Activated CD4-positive, alpha-beta T cell treated with anti-CD3 and anti-CD28 coated beads, Interleukin-2, amount 10 ng/mL, durations not matched to agents 24 days and 14 days (primary cell): ENCODE results near the gene IVD. TPM values are rescaled to one million over a fixed set of nuclear protein-coding genes. Genes with fewer than 3 reads are reported as not detected.

ENCODE experiments used
- DNase-seq: peaks from one replicate; pipeline ENCODE4 v3.0.0; 2022
- H3K27ac Mint-ChIP-seq: one replicate; pipeline ENCODE4 v1.8.0; 2022; ENCODE audit warnings: mild to moderate bottlenecking, mixed read lengths
- H3K27me3 Mint-ChIP-seq: one replicate; pipeline ENCODE4 v1.8.0; 2022; ENCODE audit warnings: mixed read lengths
- H3K36me3 Mint-ChIP-seq: one replicate; pipeline ENCODE4 v1.8.0; 2022; ENCODE audit warnings: low read depth, mild to moderate bottlenecking, mixed read lengths
- H3K4me1 Mint-ChIP-seq: one replicate; pipeline ENCODE4 v1.8.0; 2021; ENCODE audit warnings: mixed read lengths
- H3K4me3 Mint-ChIP-seq: one replicate; pipeline ENCODE4 v1.8.0; 2022; ENCODE audit warnings: mild to moderate bottlenecking, moderate library complexity, mixed read lengths
- H3K9me3 Mint-ChIP-seq: one replicate; pipeline ENCODE4 v1.8.0; 2021; ENCODE audit warnings: mixed read lengths
- intact Hi-C: fragments of 100-400 bp; cut with micrococcal nuclease; formaldehyde crosslinking; loops from one replicate; pipeline ENCODE4 v1.15.1; 2023
- total RNA-seq: library from RNA; stranded (reverse); gene quantifications from 2 replicates; pipeline ENCODE4 v1.2.3, GENCODE V29; 2022

The IVD gene
- total RNA-seq, 1 donor from 2014 or later: 70.7 TPM

DNA sequence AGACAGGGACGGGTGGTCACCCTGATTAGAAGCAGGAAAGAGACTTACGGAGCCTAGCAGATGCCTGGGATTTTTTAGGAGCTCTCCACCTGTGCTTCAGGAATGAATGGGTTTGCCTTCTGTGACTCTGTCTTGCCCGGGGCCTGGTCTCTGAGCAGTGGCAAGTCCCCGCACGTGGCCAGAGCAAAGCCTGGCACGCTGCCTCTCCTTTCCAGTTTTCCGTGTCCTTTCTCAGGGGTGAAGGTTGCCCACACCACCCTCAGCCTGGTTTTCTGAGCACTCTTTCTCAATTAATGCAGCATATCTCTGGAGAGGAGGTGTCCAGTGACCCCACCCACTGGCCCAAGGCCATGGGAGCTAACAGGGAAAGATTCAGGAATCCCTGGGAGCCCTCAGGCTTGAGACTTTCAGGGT is 50.7 kb downstream of the IVD start:
- Mint-ChIP-seq H3K36me3 (no peaks in the 10 kb centered on the region), H3K9me3 (no peaks in the 10 kb centered on the region), H3K4me3 (no peak overlapping the region), H3K27me3 (no peaks in the 10 kb centered on the region), H3K4me1 (peaks cover 60% of the 10 kb centered on the region), H3K27ac (no peak overlapping the region)
- no peak for DNase-seq
- intact Hi-C loops: no loop called here

DNA sequence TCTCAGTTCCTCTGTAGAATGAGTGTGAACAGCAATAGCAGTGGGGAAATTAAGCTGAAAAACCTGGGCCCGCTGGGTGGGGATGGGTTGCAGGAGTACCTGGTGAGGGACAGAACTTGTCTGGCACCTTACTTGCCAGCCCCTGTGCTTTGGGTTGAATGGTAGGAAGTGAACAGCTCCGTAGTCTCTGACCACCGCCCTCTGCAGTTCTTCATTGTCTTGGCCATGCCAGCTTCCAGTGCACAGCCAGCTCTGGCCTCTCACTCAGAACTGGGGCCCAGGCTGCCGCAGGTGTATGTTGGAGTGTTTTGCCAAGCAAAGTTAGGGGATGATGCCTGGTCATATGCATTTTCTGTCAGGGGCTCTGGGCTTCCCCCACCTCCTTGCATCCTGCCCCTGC is 51.1 kb downstream of the IVD start:
- H3K27me3 Mint-ChIP-seq: no peaks in the 10 kb centered on the region
- no peaks in the 10 kb centered on the region for H3K36me3 Mint-ChIP-seq
- H3K4me1 Mint-ChIP-seq: peaks cover 56% of the 10 kb centered on the region
- no peak for DNase-seq
- intact Hi-C loops: no loop called here
- H3K4me3 Mint-ChIP-seq: no peak overlapping the region
- no peaks in the 10 kb centered on the region for H3K9me3 Mint-ChIP-seq
- no peak overlapping the region for H3K27ac Mint-ChIP-seq

DNA sequence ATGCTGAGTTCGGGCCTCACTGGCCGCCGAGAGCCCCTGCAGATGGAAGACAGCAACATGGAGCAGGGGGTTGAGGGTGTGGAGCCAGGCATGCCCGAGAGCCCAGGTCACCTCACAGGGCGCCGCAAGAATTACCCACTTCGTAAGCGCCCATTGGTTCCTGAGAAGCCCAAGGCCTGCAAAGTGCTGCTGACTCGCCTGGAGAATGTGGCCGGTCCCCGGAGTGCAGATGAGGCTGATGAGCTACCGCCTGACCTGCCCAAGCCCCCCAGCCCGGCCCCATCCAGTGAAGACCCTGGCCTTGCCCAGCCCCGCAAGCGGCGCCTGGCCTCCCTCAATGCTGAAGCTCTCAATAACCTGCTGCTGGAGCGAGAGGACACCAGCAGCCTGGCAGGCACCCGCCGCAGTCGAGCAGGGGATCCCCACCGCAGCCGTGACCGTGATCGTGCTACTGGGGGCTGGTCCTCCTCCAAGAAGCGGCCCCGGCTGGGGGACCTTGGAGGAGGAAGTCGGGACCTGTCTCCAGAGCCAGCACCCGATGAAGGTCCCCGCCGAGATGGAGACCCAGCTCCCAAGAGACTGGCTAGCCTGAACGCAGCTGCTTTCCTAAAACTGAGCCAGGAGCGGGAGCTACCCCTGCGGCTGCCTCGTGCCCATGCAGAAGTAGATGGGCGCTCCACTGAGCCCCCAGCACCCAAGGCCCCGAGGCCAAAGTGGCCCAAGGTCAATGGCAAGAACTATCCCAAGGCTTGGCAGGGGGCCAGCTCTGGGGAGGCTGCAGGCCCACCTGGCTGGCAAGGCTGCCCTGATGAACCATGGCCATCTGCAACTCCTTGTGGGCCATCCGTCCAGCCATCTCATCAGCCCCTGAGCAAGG is 53.1 kb downstream of the IVD start:
- no peak for DNase-seq
- no peak overlapping the region for H3K27ac Mint-ChIP-seq
- no peaks in the 10 kb centered on the region for H3K9me3 Mint-ChIP-seq
- intact Hi-C loops: no loop called here
- peaks cover 36% of the 10 kb centered on the region for H3K4me1 Mint-ChIP-seq
- no peak overlapping the region for H3K4me3 Mint-ChIP-seq
- H3K27me3 Mint-ChIP-seq: no peaks in the 10 kb centered on the region
- H3K36me3 Mint-ChIP-seq: peaks cover 5% of the 10 kb centered on the region

DNA sequence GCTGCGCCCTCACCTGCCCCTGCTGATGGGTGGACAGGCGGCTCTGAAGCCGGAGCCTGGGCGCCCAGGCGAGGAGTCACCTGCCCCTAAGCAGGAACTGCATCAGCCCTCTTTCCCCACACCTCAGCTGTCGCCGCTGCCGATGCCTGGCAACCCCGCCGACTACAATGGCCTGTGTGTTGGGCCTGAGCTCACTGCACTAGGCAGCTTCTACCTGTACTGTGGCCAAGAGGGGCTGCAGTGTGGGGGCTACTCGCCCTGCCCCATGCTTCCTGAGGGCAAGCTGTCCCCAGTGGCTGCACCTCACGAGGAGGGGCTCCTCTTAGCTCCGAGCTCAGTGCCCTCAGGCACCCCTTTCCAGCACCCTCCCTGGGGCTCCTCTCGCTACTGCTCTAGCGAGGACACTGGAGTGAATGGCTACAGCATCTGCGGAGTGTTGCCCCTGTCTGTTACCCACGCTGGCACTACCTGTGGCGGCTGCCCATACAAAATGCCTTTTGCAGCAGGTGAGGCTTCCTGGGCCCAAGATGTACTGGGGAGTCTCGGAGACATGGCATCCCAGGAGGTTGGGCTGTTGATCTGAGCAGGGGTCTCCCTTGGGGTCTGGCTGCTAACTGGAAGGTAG is 53.9 kb downstream of the IVD start:
- peaks cover 28% of the 10 kb centered on the region for H3K4me1 Mint-ChIP-seq
- no peaks in the 10 kb centered on the region for H3K9me3 Mint-ChIP-seq
- no peak for DNase-seq
- intact Hi-C loops: no loop called here
- no peak overlapping the region for H3K4me3 Mint-ChIP-seq
- H3K27ac Mint-ChIP-seq: no peak overlapping the region
- H3K36me3 Mint-ChIP-seq: peaks cover 5% of the 10 kb centered on the region
- H3K27me3 Mint-ChIP-seq: no peaks in the 10 kb centered on the region

DNA sequence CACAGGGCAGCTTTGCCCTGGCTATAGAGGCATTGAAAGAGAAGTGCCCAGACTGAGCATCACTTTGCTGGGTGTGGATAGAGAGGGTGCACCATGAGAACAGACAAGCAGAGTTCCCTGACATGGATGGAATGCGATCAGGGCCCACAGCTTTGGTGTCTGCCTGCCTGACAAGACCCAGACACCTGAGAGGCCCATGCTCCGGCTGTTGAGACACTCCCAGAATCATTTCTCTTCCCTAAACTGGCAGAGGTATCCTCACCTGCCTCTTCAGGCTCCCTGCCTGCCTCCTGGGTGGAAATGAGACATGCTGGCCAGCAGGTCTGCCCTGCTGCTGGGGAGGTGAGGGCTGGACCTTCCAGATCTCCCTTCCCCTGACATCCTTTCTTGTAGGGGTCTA is 54.8 kb downstream of the IVD start:
- no peaks in the 10 kb centered on the region for H3K9me3 Mint-ChIP-seq
- peaks cover 19% of the 10 kb centered on the region for H3K4me1 Mint-ChIP-seq

DNA sequence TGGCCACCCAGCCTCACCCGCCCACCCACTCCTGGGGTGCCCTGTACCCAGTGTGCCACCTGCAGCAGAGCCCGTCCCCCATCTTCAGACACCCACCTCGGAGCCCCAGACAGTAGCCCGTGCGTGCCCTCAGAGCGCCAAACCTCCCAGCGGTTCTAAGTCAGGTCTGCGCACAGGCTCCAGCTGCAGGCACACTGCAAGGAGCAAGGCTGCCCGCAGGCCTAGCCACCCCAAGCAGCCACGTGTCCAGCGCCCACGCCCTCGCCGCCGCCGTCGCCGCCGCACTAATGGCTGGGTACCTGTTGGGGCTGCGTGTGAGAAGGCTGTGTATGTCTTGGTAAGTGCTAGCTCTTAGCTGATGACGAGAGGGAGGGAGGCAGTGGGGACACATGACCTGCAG is 56.4 kb downstream of the IVD start:
- DNase-seq: no peak
- Mint-ChIP-seq H3K4me3 (no peak overlapping the region), H3K27me3 (no peaks in the 10 kb centered on the region), H3K27ac (no peak overlapping the region), H3K9me3 (no peaks in the 10 kb centered on the region), H3K4me1 (peaks cover 11% of the 10 kb centered on the region), H3K36me3 (peaks cover 23% of the 10 kb centered on the region)
- intact Hi-C loops: no loop called here

More for the DNA sequence above, 54.8 kb downstream of the IVD start:
- Mint-ChIP-seq H3K4me3 (no peak overlapping the region), H3K27ac (no peak overlapping the region), H3K36me3 (peaks cover 11% of the 10 kb centered on the region), H3K27me3 (no peaks in the 10 kb centered on the region)
- intact Hi-C loops: no loop called here
- DNase-seq: no peak

DNA sequence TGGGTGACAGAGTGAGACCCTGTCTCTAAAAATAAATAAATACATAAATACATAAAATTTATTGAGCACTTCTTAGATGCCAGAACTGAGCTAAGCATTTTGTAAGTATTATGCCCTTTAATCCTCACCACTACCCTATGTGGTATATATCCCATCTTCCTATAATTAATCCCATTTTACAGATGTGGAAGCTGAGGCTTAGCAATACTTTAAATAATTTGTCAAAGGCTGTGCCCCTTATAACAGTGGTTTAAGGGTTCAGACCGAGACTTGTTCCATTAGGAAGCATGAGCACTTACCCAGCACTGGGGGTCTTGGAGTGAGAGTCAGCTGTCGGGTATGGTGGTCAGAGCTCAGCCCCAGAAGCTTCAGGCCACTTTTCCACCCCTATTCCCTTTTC is 57.7 kb downstream of the IVD start:
- peaks cover 23% of the 10 kb centered on the region for H3K36me3 Mint-ChIP-seq
- H3K4me3 Mint-ChIP-seq: no peak overlapping the region
- H3K9me3 Mint-ChIP-seq: no peaks in the 10 kb centered on the region
- peaks cover 11% of the 10 kb centered on the region for H3K4me1 Mint-ChIP-seq
- H3K27ac Mint-ChIP-seq: no peak overlapping the region
- intact Hi-C loops: no loop called here
- DNase-seq: no peak
- no peaks in the 10 kb centered on the region for H3K27me3 Mint-ChIP-seq

DNA sequence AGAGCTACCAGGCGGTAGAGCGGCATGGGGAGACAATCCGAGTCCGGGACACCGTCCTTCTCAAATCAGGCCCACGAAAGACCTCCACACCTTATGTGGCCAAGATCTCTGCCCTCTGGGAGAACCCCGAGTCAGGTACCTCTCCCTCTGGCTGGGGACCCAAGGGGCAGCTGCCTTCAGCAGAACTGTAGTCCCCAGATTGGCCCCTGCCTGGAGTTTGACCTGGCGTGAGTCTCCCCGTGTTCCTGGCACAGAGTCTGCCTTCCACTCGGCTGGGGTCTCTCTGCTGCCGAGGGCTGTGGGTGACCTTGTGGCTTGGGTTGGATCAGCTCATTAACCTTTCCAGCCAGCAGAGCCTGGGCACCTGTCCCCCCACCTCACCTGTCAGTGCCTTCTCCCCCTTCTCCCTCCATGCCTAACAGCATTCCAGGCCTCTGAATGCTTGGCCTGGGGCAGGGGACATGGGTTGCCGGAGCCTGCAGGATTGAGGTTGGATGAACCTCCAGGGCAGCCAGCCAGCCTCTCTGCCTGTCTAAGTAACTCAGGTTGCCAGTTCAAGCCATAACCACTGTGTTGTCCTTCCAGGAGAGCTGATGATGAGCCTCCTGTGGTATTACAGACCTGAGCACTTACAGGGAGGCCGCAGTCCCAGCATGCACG is 58.4 kb downstream of the IVD start:
- no peaks in the 10 kb centered on the region for H3K9me3 Mint-ChIP-seq
- intact Hi-C loops: no loop called here
- H3K27me3 Mint-ChIP-seq: no peaks in the 10 kb centered on the region
- DNase-seq: no peak
- H3K36me3 Mint-ChIP-seq: peaks cover 23% of the 10 kb centered on the region
- H3K27ac Mint-ChIP-seq: no peak overlapping the region
- H3K4me3 Mint-ChIP-seq: no peak overlapping the region
- H3K4me1 Mint-ChIP-seq: peaks cover 11% of the 10 kb centered on the region

DNA sequence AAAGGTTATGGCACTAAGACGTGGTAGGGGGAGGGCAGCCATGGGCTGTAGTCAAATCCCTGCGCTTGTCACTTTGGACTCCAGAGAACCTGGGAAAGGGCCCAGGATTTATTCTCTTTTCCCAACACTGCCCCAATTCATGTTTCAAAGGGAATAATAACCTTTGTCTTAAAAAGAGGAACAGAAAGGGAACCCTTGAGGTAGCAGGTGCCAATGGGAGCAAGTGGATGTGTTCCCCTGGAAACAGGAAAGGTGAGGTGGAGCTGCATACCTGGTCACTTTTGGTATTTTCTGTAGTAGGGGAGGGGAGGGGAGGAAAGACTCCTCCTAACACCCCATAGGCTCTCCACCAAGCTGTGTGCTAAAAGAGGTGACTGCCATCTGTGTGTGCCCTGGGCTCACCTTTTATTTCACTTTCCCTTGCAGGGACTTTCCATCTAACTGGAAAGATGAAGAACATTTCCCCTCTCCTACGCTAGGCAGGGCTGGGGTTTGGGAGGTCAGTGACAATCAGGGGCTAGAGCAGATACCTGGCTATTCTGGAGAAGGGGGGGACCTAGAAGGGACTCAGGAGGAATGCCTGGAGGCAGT is 59.1 kb downstream of the IVD start:
- H3K27ac Mint-ChIP-seq: no peak overlapping the region
- H3K4me3 Mint-ChIP-seq: no peak overlapping the region
- intact Hi-C loops: no loop called here

DNA sequence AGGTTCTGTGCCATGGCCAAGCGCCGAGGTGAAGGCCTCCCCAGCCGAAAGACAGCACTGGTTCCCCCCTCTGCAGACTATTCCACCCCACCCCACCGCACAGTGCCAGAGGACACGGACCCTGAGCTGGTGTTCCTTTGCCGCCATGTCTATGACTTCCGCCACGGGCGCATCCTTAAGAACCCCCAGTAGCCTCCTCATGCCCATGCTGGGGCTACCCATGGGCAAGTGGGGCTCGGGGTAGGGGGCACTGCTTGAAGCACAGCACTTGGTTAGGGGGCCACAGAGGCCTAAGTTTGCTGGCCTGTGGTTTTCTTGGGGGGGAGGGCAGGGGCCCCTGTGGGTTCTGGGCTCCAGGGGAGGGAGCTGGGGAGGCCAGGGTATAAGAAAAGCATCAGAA is 60.3 kb downstream of the IVD start:
- Mint-ChIP-seq H3K27ac (no peak overlapping the region), H3K9me3 (no peaks in the 10 kb centered on the region), H3K36me3 (peaks cover 23% of the 10 kb centered on the region), H3K4me3 (no peak overlapping the region), H3K27me3 (no peaks in the 10 kb centered on the region), H3K4me1 (peaks cover 18% of the 10 kb centered on the region)
- DNase-seq: no peak
- intact Hi-C loops: no loop called here

More for the DNA sequence above, 59.1 kb downstream of the IVD start:
- H3K4me1 Mint-ChIP-seq: peaks cover 13% of the 10 kb centered on the region
- H3K9me3 Mint-ChIP-seq: no peaks in the 10 kb centered on the region
- no peaks in the 10 kb centered on the region for H3K27me3 Mint-ChIP-seq
- H3K36me3 Mint-ChIP-seq: peaks cover 23% of the 10 kb centered on the region
- no peak for DNase-seq

DNA sequence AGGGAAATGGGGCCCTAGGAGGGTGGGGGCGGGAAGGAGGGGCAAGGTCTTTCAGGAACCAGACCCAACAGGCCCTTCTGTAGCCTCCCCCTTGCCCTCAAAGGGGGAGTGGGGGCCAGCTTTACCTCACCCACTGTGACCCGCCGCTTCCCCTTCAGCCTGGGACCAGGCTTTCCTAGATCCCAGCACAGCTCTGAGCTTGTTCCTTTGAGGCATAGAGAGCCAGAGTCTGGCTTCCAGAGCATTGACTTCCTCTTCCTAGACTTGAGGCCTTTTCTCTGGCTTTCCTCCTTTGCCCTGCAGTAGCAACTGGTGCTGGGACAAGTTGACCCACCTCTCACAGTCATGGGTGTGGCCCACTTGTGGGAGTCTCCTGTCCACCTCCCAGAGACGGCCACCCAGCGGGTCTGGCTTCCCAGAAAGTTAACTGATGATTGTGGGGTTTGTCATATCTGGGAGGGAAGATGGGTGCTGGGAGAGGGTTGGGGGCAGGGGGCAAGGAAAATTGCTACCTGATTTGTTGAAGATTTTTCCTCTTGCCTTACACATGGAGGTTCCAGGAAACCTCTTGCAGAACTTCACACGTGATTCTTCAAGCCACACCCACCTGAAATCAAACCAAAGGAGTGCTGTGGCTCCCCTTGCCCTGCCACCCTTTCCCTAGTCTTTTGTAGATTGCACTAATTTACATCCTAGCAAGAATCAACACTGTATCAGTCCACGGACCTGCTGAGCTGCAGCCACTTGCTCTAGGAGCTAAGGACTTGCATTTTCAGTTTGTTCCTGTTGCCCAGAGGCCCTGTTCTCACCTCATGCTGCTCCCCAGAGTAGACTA is 61.0 kb downstream of the IVD start:
- peak overlapping the region; percentile 46 for H3K27ac Mint-ChIP-seq

DNA sequence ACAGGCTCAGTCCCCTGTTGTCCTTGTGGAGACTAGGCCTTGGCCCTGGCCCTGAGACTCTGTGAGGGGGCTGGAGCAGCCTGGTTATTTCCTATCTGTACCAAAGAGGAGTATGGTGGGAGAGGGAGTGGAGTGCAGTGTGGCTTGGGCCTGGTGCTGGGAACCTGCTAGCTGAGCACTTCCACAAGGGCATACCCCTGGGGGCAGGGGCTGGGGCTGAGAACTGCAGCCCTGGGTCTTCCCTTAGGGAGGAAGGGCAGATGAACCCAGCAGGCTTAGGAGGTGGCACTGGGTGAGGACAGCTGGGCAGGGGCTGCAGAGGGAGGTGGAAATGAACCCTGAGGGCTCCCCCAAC is 61.6 kb downstream of the IVD start:
- H3K4me3 Mint-ChIP-seq: no peak overlapping the region
- H3K27me3 Mint-ChIP-seq: no peaks in the 10 kb centered on the region
- H3K36me3 Mint-ChIP-seq: peaks cover 23% of the 10 kb centered on the region
- intact Hi-C loops: no loop called here
- DNase-seq: no peak
- no peaks in the 10 kb centered on the region for H3K9me3 Mint-ChIP-seq
- H3K27ac Mint-ChIP-seq: no peak overlapping the region
- H3K4me1 Mint-ChIP-seq: peaks cover 22% of the 10 kb centered on the region

More for the DNA sequence above, 61.0 kb downstream of the IVD start:
- Mint-ChIP-seq H3K4me1 (peaks cover 20% of the 10 kb centered on the region), H3K9me3 (no peaks in the 10 kb centered on the region), H3K36me3 (peaks cover 23% of the 10 kb centered on the region), H3K27me3 (no peaks in the 10 kb centered on the region), H3K4me3 (no peak overlapping the region)
- intact Hi-C loops: no loop called here
- DNase-seq: no peak

DNA sequence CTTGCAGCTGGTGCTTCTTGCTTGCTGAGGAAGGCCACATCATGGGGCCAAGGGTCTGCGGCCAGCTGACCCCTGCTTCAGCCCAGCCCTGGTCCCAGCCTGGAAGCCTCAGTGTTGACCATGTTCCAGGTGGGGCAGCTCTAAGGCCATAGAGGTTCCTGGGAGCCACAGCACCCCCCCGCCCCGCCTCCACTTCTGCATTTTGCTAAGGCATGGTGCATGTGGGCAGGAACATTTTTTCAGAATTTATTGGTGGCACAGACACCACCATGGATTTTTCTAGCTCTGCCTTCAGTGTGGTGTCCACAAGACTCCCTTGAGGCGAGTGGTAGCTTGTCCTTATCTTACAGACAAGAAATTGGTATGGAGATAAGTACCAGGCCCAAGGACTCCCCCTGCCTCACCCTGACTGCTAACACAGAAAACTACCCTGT is 63.3 kb downstream of the IVD start:
- no peak for DNase-seq
- H3K27me3 Mint-ChIP-seq: no peaks in the 10 kb centered on the region
- intact Hi-C loops: no loop called here
- H3K9me3 Mint-ChIP-seq: no peaks in the 10 kb centered on the region
- no peak overlapping the region for H3K27ac Mint-ChIP-seq
- H3K4me1 Mint-ChIP-seq: peaks cover 26% of the 10 kb centered on the region
- peaks cover 17% of the 10 kb centered on the region for H3K36me3 Mint-ChIP-seq
- no peak overlapping the region for H3K4me3 Mint-ChIP-seq
